ENCODE measurements around the gene PRKAB1. TPM values are rescaled to one million over a fixed set of nuclear protein-coding genes. Genes with fewer than 3 reads are reported as not detected.

The PRKAB1 gene
- total and polyA plus RNA-seq, 2 donors = 16.1 to 37.9 TPM

- DNase-seq (ENCODE audit: low read depth in 6 of 9, low spot score in 9 of 9) = no peak
- H3K9me3 ChIP-seq (ENCODE audit: control insufficient read depth in 2 of 2, insufficient read depth in 1 of 2, low read length in 1 of 2) = no peaks in the 10 kb centered on the region
- no peak overlapping the region for H3K27ac ChIP-seq (ENCODE audit: low read depth in 1 of 2, low read length in 1 of 2)
- peaks cover 0 to under 1% of the 10 kb centered on the region in 2 donors for H3K4me1 ChIP-seq (ENCODE audit: control insufficient read depth in 2 of 2, insufficient read depth in 2 of 2, low read length in 2 of 2)
- no peak overlapping the region for H3K4me3 ChIP-seq (ENCODE audit: low read length in 2 of 2)
- peaks cover 75 to 81% of the 10 kb centered on the region in 2 donors for H3K36me3 ChIP-seq (ENCODE audit: control insufficient read depth in 2 of 2, insufficient read depth in 2 of 2, low read length in 1 of 2)
- WGBS = 98% methylated on average over 5 of the region's 5 CpGs
- H3K27me3 ChIP-seq (ENCODE audit: control insufficient read depth in 2 of 2, insufficient read depth in 1 of 2, low read length in 1 of 2) = no peaks in the 10 kb centered on the region
Observed at GRCh38 chr12:119679081-119679480, 11.1 kb downstream of the PRKAB1 start.

GRCh38 chr12:119679490-119679889 is 11.6 kb downstream of the PRKAB1 start:
- Histone ChIP-seq H3K4me1 (ENCODE audit: control insufficient read depth in 2 of 2, insufficient read depth in 2 of 2, low read length in 2 of 2) (no peaks in the 10 kb centered on the region), H3K9me3 (ENCODE audit: control insufficient read depth in 2 of 2, insufficient read depth in 1 of 2, low read length in 1 of 2) (no peaks in the 10 kb centered on the region), H3K27ac (ENCODE audit: low read depth in 1 of 2, low read length in 1 of 2) (no peak overlapping the region), H3K4me3 (ENCODE audit: low read length in 2 of 2) (no peak overlapping the region), H3K27me3 (ENCODE audit: control insufficient read depth in 2 of 2, insufficient read depth in 1 of 2, low read length in 1 of 2) (no peaks in the 10 kb centered on the region), H3K36me3 (ENCODE audit: control insufficient read depth in 2 of 2, insufficient read depth in 2 of 2, low read length in 1 of 2) (peaks cover 71 to 80% of the 10 kb centered on the region in 2 donors)
- 97% methylated on average over 10 of the region's 10 CpGs for WGBS
- no peak for DNase-seq (ENCODE audit: low read depth in 6 of 9, low spot score in 9 of 9)

- 98% methylated on average over 8 of the region's 8 CpGs for WGBS
- Histone ChIP-seq H3K4me1 (ENCODE audit: control insufficient read depth in 2 of 2, insufficient read depth in 2 of 2, low read length in 2 of 2) (no peaks in the 10 kb centered on the region), H3K4me3 (ENCODE audit: low read length in 2 of 2) (no peak overlapping the region), H3K27me3 (ENCODE audit: control insufficient read depth in 2 of 2, insufficient read depth in 1 of 2, low read length in 1 of 2) (no peaks in the 10 kb centered on the region), H3K36me3 (ENCODE audit: control insufficient read depth in 2 of 2, insufficient read depth in 2 of 2, low read length in 1 of 2) (peaks cover 58 to 64% of the 10 kb centered on the region in 2 donors), H3K9me3 (ENCODE audit: control insufficient read depth in 2 of 2, insufficient read depth in 1 of 2, low read length in 1 of 2) (no peaks in the 10 kb centered on the region), H3K27ac (ENCODE audit: low read depth in 1 of 2, low read length in 1 of 2) (no peak overlapping the region)
- no peak for DNase-seq (ENCODE audit: low read depth in 6 of 9, low spot score in 9 of 9)
Observed at GRCh38 chr12:119681111-119681510, 13.2 kb downstream of the PRKAB1 start.

GRCh38 chr12:119681728-119682638 is 14.1 kb downstream of the PRKAB1 start:
- H3K9me3 ChIP-seq (ENCODE audit: control insufficient read depth in 2 of 2, insufficient read depth in 1 of 2, low read length in 1 of 2) = no peaks in the 10 kb centered on the region
- no peak overlapping the region for H3K4me3 ChIP-seq (ENCODE audit: low read length in 2 of 2)
- H3K36me3 ChIP-seq (ENCODE audit: control insufficient read depth in 2 of 2, insufficient read depth in 2 of 2, low read length in 1 of 2) = peaks cover 57 to 59% of the 10 kb centered on the region in 2 donors
- H3K27ac ChIP-seq (ENCODE audit: low read depth in 1 of 2, low read length in 1 of 2) = no peak overlapping the region
- no peak for DNase-seq (ENCODE audit: low read depth in 6 of 9, low spot score in 9 of 9)
- 95% methylated on average over 9 of the region's 9 CpGs for WGBS
- H3K4me1 ChIP-seq (ENCODE audit: control insufficient read depth in 2 of 2, insufficient read depth in 2 of 2, low read length in 2 of 2) = no peaks in the 10 kb centered on the region
- no peaks in the 10 kb centered on the region for H3K27me3 ChIP-seq (ENCODE audit: control insufficient read depth in 2 of 2, insufficient read depth in 1 of 2, low read length in 1 of 2)

GRCh38 chr12:119682639-119683252 is 14.8 kb downstream of the PRKAB1 start:
- Histone ChIP-seq H3K4me1 (ENCODE audit: control insufficient read depth in 2 of 2, insufficient read depth in 2 of 2, low read length in 2 of 2) (no peaks in the 10 kb centered on the region), H3K27ac (ENCODE audit: low read depth in 1 of 2, low read length in 1 of 2) (no peak overlapping the region)
- 60% methylated on average over 3 of the region's 3 CpGs for WGBS

GRCh38 chr12:119683413-119683812 is 15.5 kb downstream of the PRKAB1 start:
- Histone ChIP-seq H3K4me1 (ENCODE audit: control insufficient read depth in 2 of 2, insufficient read depth in 2 of 2, low read length in 2 of 2) (no peaks in the 10 kb centered on the region), H3K27ac (ENCODE audit: low read depth in 1 of 2, low read length in 1 of 2) (no peak overlapping the region), H3K27me3 (ENCODE audit: control insufficient read depth in 2 of 2, insufficient read depth in 1 of 2, low read length in 1 of 2) (no peaks in the 10 kb centered on the region), H3K9me3 (ENCODE audit: control insufficient read depth in 2 of 2, insufficient read depth in 1 of 2, low read length in 1 of 2) (no peaks in the 10 kb centered on the region), H3K36me3 (ENCODE audit: control insufficient read depth in 2 of 2, insufficient read depth in 2 of 2, low read length in 1 of 2) (peaks cover 56 to 59% of the 10 kb centered on the region in 2 donors), H3K4me3 (ENCODE audit: low read length in 2 of 2) (no peak overlapping the region)
- 99% methylated on average over 6 of the region's 6 CpGs for WGBS
- DNase-seq (ENCODE audit: low read depth in 6 of 9, low spot score in 9 of 9) = no peak

More at GRCh38 chr12:119682639-119683252, 14.8 kb downstream of the PRKAB1 start:
- no peak for DNase-seq (ENCODE audit: low read depth in 6 of 9, low spot score in 9 of 9)
- Histone ChIP-seq H3K4me3 (ENCODE audit: low read length in 2 of 2) (no peak overlapping the region), H3K9me3 (ENCODE audit: control insufficient read depth in 2 of 2, insufficient read depth in 1 of 2, low read length in 1 of 2) (no peaks in the 10 kb centered on the region), H3K36me3 (ENCODE audit: control insufficient read depth in 2 of 2, insufficient read depth in 2 of 2, low read length in 1 of 2) (peaks cover 56 to 59% of the 10 kb centered on the region in 2 donors), H3K27me3 (ENCODE audit: control insufficient read depth in 2 of 2, insufficient read depth in 1 of 2, low read length in 1 of 2) (no peaks in the 10 kb centered on the region)

GRCh38 chr12:119683816-119684215 is 15.9 kb downstream of the PRKAB1 start:
- Histone ChIP-seq H3K4me1 (ENCODE audit: control insufficient read depth in 2 of 2, insufficient read depth in 2 of 2, low read length in 2 of 2) (no peaks in the 10 kb centered on the region), H3K27me3 (ENCODE audit: control insufficient read depth in 2 of 2, insufficient read depth in 1 of 2, low read length in 1 of 2) (no peaks in the 10 kb centered on the region), H3K27ac (ENCODE audit: low read depth in 1 of 2, low read length in 1 of 2) (no peak overlapping the region), H3K36me3 (ENCODE audit: control insufficient read depth in 2 of 2, insufficient read depth in 2 of 2, low read length in 1 of 2) (peaks cover 55 to 57% of the 10 kb centered on the region in 2 donors), H3K9me3 (ENCODE audit: control insufficient read depth in 2 of 2, insufficient read depth in 1 of 2, low read length in 1 of 2) (no peaks in the 10 kb centered on the region), H3K4me3 (ENCODE audit: low read length in 2 of 2) (no peak overlapping the region)
- WGBS = 94% methylated on average over 3 of the region's 3 CpGs
- no peak for DNase-seq (ENCODE audit: low read depth in 6 of 9, low spot score in 9 of 9)

GRCh38 chr12:119684711-119685369 is 16.9 kb downstream of the PRKAB1 start:
- Histone ChIP-seq H3K9me3 (ENCODE audit: control insufficient read depth in 2 of 2, insufficient read depth in 1 of 2, low read length in 1 of 2) (no peaks in the 10 kb centered on the region), H3K27me3 (ENCODE audit: control insufficient read depth in 2 of 2, insufficient read depth in 1 of 2, low read length in 1 of 2) (no peaks in the 10 kb centered on the region), H3K27ac (ENCODE audit: low read depth in 1 of 2, low read length in 1 of 2) (no peak overlapping the region)

GRCh38 chr12:119685375-119685774 is 17.4 kb downstream of the PRKAB1 start:
- Histone ChIP-seq H3K4me1 (ENCODE audit: control insufficient read depth in 2 of 2, insufficient read depth in 2 of 2, low read length in 2 of 2) (no peaks in the 10 kb centered on the region), H3K27ac (ENCODE audit: low read depth in 1 of 2, low read length in 1 of 2) (no peak overlapping the region), H3K4me3 (ENCODE audit: low read length in 2 of 2) (no peak overlapping the region), H3K27me3 (ENCODE audit: control insufficient read depth in 2 of 2, insufficient read depth in 1 of 2, low read length in 1 of 2) (no peaks in the 10 kb centered on the region), H3K9me3 (ENCODE audit: control insufficient read depth in 2 of 2, insufficient read depth in 1 of 2, low read length in 1 of 2) (no peaks in the 10 kb centered on the region), H3K36me3 (ENCODE audit: control insufficient read depth in 2 of 2, insufficient read depth in 2 of 2, low read length in 1 of 2) (peaks cover 49% of the 10 kb centered on the region in 2 donors)
- WGBS = 96% methylated on average over 4 of the region's 4 CpGs
- no peak for DNase-seq (ENCODE audit: low read depth in 6 of 9, low spot score in 9 of 9)

More at GRCh38 chr12:119684711-119685369, 16.9 kb downstream of the PRKAB1 start:
- WGBS = 95% methylated on average over 10 of the region's 10 CpGs
- DNase-seq (ENCODE audit: low read depth in 6 of 9, low spot score in 9 of 9) = no peak
- Histone ChIP-seq H3K4me3 (ENCODE audit: low read length in 2 of 2) (no peak overlapping the region), H3K36me3 (ENCODE audit: control insufficient read depth in 2 of 2, insufficient read depth in 2 of 2, low read length in 1 of 2) (peaks cover 49% of the 10 kb centered on the region in 2 donors), H3K4me1 (ENCODE audit: control insufficient read depth in 2 of 2, insufficient read depth in 2 of 2, low read length in 2 of 2) (no peaks in the 10 kb centered on the region)

All from thymus (tissue), 11 donors.